Measurements from ENCODE around the gene AMN.

Gene AMN

GRCh38 chr14:102929241-102930137 is 7.0 kb downstream of the AMN start:
- no peak for DNase-seq

- no peak for DNase-seq
Measured at GRCh38 chr14:102930138-102930752, 7.8 kb downstream of the AMN start.

- DNase-seq = no peak
Measured at GRCh38 chr14:102930753-102931579, 8.5 kb downstream of the AMN start.

DNA sequence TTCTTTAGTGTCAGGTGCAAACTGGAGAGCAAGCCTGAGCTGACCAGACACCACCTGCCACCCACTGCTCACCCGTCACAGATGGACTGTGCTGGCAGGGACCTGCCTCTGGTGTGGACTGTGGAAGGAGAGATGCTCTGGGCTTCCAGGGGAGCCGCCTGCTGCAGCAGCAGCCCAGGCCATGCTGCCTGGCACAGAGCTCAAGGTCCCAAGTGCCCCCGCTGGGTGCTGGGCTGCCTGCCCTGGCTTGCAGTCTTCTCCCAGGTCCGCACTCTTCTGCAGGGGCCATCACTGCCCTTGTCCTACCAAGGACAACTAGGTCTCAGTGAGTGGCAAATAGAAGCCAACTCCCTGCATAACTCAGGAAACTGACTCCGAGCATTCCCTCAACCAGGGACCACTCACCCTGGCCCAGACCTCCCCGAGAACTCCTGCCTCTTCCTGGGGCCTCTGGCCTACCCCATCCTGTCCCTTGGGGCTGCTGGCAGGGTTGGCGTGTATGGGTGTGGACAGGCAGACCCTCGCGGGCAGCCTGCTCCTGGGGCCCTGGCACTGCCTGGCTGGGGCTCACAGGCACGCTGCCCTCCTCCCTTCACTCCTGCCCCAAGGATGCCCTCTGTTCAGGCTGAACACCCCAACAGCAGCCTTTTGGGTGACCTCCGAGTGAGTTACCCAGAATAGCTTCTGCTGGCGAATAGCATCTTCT is 9.3 kb downstream of the AMN start:
- DNase-seq = no peak

DNA sequence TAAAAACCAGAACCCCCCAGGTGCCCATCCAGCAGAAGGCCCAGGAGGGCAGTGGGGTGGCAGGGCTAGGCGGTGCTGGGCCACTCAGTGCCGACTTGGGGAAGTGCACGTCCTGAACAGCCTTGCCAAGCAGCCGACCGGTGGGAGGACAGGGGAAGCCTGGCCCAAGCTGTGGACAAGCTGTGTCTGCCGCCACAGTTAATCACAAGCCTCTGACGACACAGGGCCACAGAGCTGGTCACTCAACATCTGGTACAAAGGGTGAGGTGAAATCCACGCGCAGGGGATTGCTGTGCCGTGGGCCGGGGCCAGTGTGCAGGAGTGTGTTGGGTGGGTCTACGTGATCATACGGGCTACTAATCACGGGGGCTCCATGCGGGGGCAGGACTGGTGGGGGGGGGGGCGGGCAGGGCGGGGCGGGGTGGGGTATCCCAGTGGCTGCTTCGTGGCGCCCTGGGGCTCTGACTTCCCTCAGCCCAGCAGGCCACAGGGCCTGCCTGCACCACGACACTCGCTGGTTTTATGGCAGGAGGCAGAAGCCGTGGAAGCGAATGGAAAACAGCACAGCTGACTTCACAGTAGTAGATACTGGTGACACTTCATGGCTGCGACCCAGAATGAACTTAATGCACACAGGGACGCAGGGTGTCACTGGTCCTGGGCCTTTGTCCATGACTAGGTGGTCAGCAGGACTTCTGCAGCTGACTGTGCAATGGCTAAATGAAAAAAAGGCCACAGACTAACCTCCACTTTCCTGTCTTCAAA is 10.2 kb downstream of the AMN start:
- no peak for DNase-seq

- DNase-seq = no peak
Measured at GRCh38 chr14:102933618-102934231, 11.3 kb downstream of the AMN start.

DNA sequence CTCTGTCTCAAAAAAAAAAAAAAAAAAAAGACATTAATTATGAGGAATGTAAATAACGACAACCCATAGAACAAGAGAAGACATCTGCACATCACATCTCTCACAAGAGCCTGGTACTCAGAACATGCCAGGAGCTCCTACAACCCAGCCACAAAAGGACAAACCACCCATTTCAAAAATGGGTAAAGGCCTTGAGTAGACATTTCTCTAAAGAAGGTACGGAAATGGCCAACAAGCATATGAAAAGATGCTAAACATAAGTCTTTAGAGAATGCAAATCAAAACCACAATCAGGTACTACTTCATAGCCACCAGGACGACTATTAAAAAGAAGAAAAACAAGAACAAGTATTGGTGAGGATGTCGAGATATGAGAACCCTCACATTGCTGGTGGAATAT is 13.3 kb downstream of the AMN start:
- no peak for DNase-seq

GRCh38 chr14:102937331-102938175 is 15.1 kb downstream of the AMN start:
- no peak for DNase-seq

DNA sequence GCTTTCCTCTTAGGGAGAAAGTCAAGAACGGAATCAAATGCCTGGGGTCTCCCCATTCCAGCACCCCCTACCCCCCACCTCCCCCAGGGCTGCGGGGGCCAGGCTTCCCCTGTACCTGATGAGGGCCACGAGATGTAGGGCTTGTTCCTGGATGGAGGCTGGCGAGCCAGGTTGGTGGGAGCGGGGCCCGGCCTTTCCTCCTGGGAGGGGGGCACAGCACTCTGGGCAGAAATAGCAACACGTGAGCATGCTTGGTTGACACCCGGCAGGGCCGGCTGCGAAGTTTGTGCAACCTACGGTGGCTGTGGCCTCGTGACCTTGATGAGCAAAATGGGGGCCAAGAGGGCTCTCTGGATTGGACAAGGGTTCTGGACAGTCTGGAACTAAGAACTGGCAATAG is 15.7 kb downstream of the AMN start:
- no peak for DNase-seq

GRCh38 chr14:102939329-102939728 is 16.9 kb downstream of the AMN start:
- DNase-seq = no peak

DNA sequence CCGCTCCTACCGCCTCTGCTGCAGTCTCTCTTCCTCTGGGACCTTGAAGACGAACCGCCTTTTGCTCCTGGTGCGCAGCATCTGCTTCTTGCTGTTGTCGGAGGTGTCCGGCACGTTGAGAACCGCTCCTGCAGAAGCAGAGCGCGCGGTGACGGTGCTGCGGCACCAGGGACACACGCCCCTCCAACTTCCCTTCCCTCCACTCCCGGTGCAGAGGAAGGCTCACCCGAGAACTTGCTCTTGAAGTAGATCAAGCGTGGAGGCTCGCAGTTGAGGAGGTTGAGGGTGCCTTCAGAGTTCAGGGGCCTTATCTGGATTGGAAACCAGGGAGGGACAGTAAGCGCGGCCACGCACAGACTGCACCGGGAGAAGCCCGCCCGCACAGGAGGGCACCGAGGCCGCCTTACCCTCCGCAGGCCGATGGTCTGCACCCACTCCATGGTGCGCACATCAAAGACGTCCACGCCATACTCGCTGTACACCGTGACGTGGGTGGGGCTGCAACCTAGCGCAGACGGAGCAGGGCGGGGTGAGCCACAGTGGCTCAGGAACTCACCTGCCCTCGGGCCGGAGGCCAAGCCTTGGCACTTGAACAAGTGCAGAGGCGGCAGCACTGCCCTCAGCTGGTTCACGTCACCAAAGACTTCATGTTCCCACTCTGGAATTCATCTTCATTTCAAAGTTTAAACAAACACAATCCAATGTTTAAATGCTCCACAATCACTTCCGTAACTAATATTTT is 17.5 kb downstream of the AMN start:
- no peak for DNase-seq

DNA sequence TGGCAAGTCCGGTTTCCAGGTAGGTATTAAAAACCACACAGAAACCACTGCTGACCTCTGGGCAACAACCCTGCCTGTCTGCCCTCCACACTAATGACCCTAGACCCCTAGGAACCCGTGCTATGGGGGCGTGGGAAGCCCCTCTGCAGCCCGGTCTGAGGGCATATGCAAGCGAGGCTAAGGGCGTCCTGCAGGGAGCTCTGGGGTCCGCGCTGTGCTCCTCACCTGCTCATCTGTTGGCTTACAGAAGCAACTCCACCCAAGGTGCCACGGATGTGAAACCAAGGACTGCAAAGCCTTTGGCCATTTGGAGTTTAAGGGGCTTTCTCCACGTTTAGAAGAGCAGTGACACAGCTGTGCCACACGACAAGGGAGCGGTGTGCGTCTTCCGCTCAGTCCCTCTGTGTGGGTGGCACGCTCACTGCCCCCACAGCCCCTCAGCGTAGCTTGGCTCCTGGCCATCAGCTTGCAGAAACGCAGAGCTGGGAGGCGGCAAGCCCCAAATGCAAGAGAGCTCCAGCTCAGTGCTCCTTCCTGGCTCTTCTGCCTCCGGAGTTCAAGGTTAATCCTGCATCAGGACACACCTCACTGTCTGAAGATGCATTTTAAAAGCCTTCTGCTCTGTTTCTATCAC is 18.4 kb downstream of the AMN start:
- DNase-seq = no peak

DNA sequence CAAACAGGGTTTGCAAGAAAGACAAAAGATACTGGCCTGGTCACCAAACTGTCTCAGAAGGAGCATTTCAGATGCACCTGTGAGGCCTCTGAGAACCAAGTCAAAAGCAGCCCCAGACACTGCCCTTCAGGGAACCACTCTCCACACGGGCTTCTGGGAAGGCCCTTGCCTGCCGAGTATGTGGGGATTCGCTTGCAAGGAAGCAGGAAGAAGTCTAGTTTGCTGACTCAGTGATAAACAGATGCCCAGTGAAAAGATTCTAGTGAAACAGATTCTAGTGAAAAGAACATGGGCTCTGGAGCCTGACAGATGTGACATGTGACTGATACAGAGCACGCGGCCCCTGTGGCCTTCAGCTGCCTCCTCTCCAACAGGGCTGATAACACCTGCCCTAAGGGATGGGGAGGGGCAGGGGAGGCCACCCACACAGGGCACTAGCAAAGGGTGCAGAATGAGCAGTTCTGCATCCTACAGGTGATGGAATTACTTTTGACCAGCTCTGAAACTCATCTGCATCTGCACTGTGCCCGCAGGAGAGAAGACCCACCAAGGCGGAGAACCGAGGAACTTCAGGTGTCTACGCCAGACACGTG is 19.1 kb downstream of the AMN start:
- no peak for DNase-seq

- no peak for DNase-seq
Measured at GRCh38 chr14:102942069-102942468, 19.6 kb downstream of the AMN start.

- DNase-seq = no peak
Measured at GRCh38 chr14:102943454-102943853, 21.0 kb downstream of the AMN start.

GRCh38 chr14:102943979-102944378 is 21.5 kb downstream of the AMN start:
- DNase-seq = no peak

DNA sequence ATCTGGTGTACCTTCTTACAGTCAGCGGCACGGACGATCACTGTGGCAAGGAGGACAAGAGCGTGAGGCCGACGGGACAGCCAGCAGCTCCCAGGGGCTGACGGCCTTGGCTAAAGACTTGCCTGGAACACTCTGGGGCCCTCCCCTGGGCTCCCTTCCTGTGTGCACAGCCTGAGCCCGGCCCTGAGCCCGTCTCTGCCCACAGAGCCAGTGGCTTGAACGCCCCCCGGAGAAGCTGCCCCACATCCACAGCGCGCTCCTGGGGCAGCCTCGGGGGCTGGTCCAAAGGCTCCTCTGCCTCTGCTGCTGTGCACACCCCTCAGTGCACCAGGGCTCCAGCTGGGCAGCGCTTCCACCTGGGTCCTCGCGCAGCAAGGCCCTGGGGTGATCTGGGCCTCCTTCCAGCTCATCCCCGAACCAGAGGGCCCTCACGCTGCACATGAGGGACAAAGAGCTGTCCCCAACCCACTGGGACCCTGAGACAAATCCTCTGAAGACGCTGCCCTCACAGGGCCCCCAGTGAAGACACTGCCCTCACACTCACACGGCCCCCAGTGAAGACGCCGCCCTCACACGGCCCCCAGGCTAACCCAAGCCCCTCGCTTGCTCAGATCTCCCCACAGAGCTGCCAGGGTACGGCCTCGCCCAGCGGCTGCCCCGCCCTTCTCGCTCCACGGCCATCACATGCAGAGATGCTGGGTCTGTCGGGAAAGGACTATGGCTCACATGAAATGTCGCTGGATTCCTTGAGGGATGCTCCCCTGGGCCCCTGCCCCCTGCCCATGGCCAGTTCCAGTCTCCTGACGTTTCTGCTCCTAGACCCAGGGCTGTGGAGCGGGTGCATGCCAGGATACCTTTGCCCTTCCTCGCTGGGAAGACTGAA is 22.2 kb downstream of the AMN start:
- DNase-seq = no peak

Measured in suppressor macrophage treated with lipopolysaccharide for 4 hours (primary cell).